Measurements from ENCODE around the gene TRIM7.
"Not testable (repeated sequence)": the region's sequence is repeated elsewhere in the genome, so short reads cannot be mapped to it uniquely, and the experiment has no call there.

Gene TRIM7

DNA sequence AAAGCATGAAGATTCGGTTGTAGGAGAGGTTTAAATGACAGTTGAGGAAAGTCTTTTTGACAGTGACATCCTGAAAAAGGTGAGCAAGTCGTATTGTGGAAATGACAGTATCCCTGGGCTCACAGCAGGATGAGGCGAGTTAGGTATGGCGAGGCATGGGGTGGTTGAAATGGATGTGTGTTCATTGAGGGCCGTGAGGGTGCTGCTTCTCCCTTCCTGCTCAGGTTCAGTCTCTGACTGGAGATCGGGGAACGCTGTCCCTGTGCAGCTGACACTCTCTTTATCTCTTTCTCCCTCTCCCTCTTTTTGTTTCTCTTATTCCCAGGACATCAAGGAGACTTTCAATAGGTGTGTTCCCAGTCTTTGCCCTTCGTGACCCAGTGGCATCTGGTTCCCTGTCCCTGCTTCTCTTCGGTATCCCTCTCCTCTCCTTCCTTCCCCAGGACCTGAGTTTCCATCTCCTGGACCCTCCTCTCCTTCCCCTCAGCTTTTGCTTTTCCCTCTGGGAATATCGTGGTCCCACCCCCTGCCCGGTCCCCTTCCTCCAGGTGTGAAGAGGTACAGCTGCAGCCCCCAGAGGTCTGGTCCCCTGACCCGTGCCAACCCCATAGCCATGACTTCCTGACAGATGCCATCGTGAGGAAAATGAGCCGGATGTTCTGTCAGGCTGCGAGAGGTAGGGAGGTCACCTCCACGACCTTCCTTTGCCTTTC lies 28.2 kb upstream of the TRIM7 start:
- DNase-seq (ENCODE audit: low read depth, low spot score), result no peak

- DNase-seq (ENCODE audit: low read depth, low spot score), result no peak
These were observed 27.6 kb upstream of the TRIM7 start for GRCh38 chr5:181232593-181232992.

DNA sequence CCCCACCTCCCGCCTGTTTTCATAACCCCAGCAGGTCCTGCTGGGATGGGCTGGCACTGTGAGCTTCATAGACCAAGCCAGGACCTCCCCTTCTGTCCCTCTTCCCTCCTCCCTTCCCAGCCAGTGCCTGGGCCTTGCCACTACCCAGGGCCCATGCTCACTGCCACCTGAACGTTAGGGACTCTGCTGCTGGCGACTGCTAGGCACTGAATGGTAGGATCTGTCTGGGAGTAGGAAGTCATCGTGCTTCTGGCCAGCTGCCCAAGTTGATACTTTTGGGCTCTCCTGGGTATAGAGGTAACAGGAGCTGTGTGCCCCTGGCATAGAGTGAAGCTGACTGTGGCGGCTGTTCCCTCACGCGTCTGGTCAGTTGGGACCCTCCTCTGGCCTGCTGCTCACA lies 26.4 kb upstream of the TRIM7 start:
- no peak for DNase-seq (ENCODE audit: low read depth, low spot score)

GRCh38 chr5:181230551-181230950 lies 25.6 kb upstream of the TRIM7 start:
- DNase-seq (ENCODE audit: low read depth, low spot score), result no peak

GRCh38 chr5:181229996-181230395 lies 25.0 kb upstream of the TRIM7 start:
- DNase-seq (ENCODE audit: low read depth, low spot score), result no peak

DNA sequence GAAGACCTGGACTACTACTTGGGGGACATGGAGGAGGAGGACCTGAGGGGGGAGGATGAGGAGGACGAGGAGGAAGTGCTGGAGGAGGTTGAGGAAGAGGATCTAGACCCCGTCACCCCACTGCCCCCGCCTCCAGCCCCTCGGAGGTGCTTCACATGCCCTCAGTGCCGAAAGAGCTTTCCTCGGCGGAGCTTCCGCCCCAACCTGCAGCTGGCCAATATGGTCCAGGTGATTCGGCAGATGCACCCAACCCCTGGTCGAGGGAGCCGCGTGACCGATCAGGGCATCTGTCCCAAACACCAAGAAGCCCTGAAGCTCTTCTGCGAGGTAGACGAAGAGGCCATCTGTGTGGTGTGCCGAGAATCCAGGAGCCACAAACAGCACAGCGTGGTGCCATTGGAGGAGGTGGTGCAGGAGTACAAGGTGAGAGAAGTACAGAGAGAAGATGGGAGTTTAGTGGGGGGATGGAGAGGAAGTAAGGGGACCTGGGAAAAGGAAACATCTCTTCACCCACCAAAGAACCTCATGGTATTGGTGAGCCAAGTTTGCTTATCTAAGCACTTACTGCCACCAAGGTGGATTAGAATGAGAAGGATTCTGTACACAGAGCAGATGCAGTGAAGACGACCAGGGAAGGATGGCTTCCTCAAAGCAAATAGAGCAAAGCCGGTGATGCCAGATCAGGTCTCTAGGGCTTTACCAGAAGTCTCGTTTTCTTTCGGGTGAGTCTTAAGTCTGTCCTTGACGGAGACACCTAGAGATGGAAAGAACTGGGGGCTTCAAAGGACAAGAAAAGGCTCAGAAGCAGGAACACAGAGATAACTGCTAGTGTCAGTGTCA lies 19.6 kb upstream of the TRIM7 start:
- no peak for DNase-seq (ENCODE audit: low read depth, low spot score)

GRCh38 chr5:181223729-181224389 lies 18.9 kb upstream of the TRIM7 start:
- DNase-seq (ENCODE audit: low read depth, low spot score), result no peak

DNA sequence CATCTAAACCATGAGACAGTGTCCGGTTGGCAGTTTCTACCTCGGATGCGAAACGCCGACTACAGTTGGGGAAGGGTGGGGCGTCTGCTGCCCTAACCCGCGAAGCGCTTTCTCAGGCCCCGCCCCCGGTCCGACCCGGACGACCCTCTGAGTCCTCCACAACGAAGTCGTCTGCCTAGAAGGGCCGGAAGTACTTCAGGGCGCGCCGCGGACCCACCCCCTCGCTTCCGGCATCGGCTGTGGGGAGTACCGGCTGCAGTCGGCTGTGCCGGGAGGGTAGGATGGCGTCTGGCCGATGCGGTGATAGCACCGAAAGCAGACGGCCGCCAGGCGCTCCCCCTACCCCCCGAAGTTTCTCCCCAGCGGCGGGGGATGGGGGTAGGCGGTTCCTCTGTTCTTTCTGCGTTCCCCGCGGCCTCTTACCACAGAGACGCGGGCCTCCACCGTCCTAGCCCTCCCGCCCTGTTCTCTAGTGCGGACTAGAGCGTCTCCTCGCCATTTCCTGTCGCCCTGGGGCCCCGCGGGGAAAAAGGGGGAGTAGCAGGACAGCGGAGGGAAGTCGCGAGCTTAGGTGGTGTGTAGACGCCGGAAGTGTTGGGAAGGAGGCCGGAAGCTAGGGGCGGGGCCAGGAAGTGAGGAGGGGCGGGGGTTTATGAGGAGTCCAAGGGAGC lies 18.2 kb upstream of the TRIM7 start, which contains the start of gene TRIM41:
TSS of gene TRIM41 (plus strand) at position 224 of the 671 bp plus-strand sequence. CDS start 719 bp downstream, outside the sequence.
- peak; percentile 90 for DNase-seq (ENCODE audit: low read depth, low spot score)

- DNase-seq (ENCODE audit: low read depth, low spot score), result no peak
These were observed 17.6 kb upstream of the TRIM7 start for GRCh38 chr5:181222630-181223057.

DNA sequence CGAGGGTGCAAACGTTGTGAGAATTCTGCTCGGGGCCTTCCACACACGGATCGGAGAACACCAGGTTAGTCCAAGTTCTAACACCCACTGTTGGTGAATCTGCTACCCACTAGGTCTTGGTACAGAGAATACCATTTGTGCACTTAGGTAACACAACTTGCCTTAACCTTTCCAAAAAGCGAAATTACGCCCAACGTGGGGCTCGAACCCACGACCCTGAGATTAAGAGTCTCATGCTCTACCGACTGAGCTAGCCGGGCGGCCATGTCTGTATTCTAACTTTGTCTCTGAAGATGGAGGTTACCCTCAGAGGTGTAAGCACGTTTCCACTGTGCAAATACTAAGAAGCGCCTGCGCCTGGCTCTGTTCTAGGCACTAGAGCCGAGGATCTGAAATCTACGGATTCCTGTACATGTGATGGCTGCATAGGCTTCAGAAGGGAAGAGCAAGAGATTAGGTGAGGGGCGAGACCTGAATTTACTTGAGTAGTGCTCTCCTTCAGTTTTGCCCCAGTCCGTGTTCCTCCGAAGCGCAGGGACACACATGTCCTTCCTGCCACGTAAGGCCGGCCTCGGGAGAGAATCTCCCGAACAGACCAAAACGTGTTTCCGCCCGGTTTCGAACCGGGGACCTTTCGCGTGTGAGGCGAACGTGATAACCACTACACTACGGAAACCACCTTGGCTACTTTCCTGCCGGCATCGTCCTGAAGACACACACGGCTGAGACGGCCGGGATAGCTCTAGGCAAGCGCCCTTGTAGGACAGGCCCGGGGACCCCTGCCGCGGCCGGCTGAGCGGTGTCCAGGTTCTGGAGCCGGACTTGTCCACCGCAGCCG lies 17.0 kb upstream of the TRIM7 start:
- peak; percentile 78 for DNase-seq (ENCODE audit: low read depth, low spot score)

DNA sequence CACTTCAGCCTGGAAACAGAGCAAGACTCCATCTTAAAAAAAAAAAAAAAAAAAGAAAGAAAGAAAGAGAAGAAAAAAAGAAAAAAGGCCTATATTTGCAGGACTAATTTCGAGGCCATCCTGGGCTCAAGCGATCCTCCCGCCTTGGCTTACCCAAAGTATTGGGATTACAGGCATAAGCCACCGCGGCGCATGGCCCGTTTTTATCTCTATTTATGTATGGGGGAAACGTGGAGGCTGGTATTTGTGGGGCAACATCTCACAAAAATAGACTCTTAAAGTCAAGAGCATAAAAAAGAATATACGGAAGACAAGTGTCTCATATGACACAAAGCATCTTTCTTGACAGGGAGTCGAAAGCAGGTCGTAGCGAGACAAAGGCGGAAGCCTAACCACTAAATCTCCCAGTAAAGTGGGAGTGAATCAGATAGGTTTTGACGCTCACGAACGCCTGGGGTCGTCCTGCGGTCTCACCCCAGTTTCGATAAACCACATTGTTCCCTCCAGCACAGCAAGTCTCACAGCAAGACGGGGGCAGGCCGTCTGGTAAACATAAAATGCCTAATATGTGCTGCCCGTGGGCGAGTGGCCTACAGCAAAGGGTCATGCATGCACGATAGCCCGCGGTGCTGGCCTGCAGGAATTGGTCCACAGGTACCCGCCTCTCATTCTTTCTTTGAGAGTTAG lies 16.3 kb upstream of the TRIM7 start:
- no peak for DNase-seq (ENCODE audit: low read depth, low spot score)

DNA sequence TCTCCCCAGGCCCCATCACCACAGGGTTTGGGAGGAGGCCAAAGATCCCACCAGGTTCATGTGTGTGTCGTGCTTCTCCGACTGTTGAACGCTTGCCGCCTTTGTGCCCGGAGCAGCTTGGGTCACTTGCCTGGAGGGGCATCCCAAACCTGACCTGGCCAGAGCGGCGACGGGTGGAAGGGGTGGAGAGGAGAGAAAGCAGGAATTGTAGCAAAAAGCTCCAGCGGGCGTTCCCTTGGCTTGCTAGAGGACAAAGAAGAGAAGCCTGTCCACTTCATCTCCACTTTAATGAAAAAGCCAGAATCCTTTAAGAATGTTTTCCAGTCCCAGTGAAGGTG lies 15.2 kb upstream of the TRIM7 start:
- DNase-seq (ENCODE audit: low read depth, low spot score), result no peak

GRCh38 chr5:181219262-181220177 lies 14.5 kb upstream of the TRIM7 start:
- DNase-seq (ENCODE audit: low read depth, low spot score), result no peak

DNA sequence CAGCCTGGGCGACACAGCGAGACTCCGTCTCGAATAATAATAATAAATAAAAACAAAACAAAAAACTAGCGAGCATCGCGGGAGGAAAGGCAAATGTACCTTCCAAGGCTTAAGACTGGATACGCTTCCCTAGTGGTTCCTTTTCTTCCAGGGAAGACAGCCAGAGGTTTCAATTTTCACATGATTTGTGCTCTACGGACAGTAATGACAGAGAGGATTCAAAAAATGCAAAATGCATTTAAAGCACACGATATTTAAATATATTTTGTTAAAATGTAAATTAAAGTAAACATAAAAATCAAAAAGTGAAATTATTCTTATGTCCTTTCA lies 13.8 kb upstream of the TRIM7 start:
- DNase-seq (ENCODE audit: low read depth, low spot score), result no peak

DNA sequence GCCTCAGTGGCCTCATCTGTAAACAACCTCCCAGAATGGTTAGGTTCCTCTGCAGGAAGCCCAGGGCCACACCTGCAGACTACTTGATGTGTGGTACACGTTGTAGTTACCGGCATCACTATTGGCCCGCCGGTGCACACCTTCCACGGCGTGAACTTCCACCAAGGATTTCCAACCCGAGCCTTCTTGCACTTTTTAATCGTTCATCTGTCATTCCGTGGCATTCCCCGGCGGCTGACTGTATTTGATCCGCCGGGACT lies 12.7 kb upstream of the TRIM7 start:
- DNase-seq (ENCODE audit: low read depth, low spot score), result no peak

DNA sequence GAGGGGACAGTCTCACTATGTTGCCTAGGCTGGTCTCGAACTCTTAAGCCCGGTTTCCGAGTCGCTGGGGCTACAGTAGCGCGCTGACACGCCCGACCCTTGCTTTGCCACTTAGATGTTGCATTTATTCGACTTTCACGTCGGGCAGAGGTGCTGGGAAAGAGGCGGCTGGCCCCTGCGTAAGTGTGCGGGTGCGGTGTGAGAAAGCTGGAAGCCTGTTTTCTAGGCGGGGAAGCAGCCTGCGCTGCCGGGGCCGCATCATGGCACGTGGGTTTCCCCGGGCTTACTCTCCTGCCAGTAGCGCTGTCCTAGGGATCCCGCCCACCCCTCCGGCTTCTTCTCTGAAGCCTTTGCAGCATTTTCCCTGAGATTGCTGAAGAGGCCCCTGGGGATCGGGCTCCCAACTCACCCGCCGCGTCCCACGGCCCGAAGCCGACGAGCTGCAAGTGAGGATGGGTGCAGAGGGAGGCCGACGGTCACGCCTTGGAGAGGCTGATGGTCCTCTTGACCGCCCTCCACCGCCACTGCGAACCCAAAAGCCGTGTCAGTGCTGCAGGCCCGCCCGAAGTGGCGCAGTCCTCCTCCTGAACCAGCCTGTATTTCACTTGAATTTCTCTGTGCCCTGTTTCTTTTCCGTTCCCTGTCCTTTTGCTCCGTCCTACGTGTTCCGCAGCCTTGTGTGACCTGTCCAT lies 12.3 kb upstream of the TRIM7 start:
- no peak for DNase-seq (ENCODE audit: low read depth, low spot score)

DNA sequence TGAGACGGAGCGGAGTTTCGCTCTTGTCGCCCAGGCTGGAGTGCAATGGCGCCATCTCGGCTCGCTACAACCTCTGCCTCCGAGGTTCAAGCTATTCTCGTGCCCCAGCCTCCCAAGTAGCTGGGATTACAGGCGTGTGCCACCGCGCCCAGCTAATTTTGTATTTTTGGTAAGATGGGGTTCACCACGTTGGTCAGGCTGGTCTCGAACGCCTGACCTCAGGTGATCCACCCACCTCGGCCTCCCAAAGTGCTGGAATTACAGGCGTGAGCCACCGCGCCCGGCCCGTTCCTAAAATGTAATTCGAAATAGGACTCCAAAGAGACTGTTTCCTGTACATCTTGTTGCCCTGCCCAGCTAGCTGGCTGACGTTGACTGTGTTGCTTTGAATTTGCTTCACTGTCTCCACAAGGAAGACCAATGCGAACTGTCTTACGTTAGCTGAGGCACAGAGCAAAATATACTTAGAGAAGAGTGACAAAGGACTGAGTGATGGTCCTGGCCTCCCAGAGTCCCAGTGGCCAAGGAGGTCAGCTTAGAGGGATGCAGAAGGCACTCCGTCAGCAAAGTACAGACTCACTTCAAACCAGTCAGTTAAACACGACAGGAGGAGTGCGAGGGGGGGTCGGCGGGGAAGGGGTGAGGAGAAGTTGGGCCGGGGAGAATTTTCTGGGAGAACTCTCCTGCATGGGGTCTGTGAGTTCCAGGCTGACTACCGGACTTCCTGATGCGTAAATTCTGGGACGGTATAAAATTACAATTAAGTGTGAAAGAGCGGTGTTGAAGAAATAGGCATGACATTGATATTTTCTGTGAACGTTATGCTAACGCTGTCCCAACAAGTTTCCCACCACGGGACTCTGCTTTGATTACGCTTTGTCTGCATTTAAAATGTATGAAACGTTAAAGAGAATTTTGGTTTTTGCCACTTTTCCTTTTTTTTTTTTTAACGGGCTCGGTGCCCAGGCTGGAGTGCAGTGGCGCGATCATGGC lies 11.3 kb upstream of the TRIM7 start:
- no peak for DNase-seq (ENCODE audit: low read depth, low spot score)

GRCh38 chr5:181214249-181214648 lies 9.3 kb upstream of the TRIM7 start:
- DNase-seq (ENCODE audit: low read depth, low spot score), result not testable (repeated sequence)

Data from brain pericyte (primary cell).